CD4-positive, CD25-positive, alpha-beta regulatory T cell (primary cell): ENCODE results near the gene LRRC8D. TPM values are rescaled to one million over a fixed set of nuclear protein-coding genes. Genes with fewer than 3 reads are reported as not detected.

Experiments used
- ATAC-seq, 2 donors: fragments of 150-1000 bp; cut with Tn5 transposase; one replicate each; pipeline ENCODE4 v1.10.0; 2021; ENCODE audit warnings: low read depth in 2 of 2, moderate number of reproducible peaks in 2 of 2, moderate library complexity in 1 of 2
- DNase-seq, 3 donors: peaks; one replicate each; pipeline versions ENCODE4 v3.0.0 to v3.0.0-alpha.2; 2012 to 2022; ENCODE audit warnings: mixed read lengths in 1 of 3
- H3K27ac ChIP-seq: one replicate; pipeline ENCODE4 v1.7.0; 2013; ENCODE audit warnings: mild to moderate bottlenecking, low read length; ENCODE audit not compliant: insufficient read depth, poor library complexity, severe bottlenecking
- H3K27me3 ChIP-seq: one replicate; pipeline ENCODE4 v1.7.0; 2013; ENCODE audit warnings: low read length; ENCODE audit not compliant: control insufficient read depth, insufficient read depth
- H3K36me3 ChIP-seq: one replicate; pipeline ENCODE4 v1.7.0; 2013; ENCODE audit warnings: mild to moderate bottlenecking, low read length, moderate library complexity; ENCODE audit not compliant: control insufficient read depth, insufficient read depth
- H3K4me1 ChIP-seq: 2 replicates; pipeline ENCODE4 v1.7.0; 2013; ENCODE audit warnings: mild to moderate bottlenecking, low read length; ENCODE audit not compliant: insufficient read depth, control insufficient read depth, poor library complexity, severe bottlenecking
- H3K4me3 ChIP-seq: one replicate; pipeline ENCODE4 v1.7.0; 2013; ENCODE audit warnings: low read depth, mild to moderate bottlenecking, low read length, moderate library complexity
- H3K9me3 ChIP-seq, 2 experiments: 1 replicate in 1 of 2; 2 replicates in 1 of 2; pipeline ENCODE4 v1.7.0; 2013; ENCODE audit warnings: low read length in 2 of 2, mild to moderate bottlenecking in 1 of 2, moderate library complexity in 1 of 2; ENCODE audit not compliant: control insufficient read depth in 2 of 2
- H3K27ac Mint-ChIP-seq, 3 donors: one replicate each; pipeline ENCODE4 v1.8.0; 2020 to 2022; ENCODE audit warnings: mild to moderate bottlenecking in 3 of 3, mixed read lengths in 3 of 3, moderate library complexity in 2 of 3
- H3K27me3 Mint-ChIP-seq: one replicate; pipeline ENCODE4 v1.8.0; 2022; ENCODE audit warnings: mild to moderate bottlenecking, mixed read lengths
- H3K36me3 Mint-ChIP-seq: one replicate; pipeline ENCODE4 v1.8.0; 2020; ENCODE audit warnings: mixed read lengths
- H3K4me1 Mint-ChIP-seq, 4 donors: one replicate each; pipeline ENCODE4 v1.8.0; 2020 to 2022; ENCODE audit warnings: mixed read lengths in 4 of 4, mild to moderate bottlenecking in 1 of 4
- H3K4me3 Mint-ChIP-seq, 4 donors: one replicate each; pipeline ENCODE4 v1.8.0; 2020 to 2022; ENCODE audit warnings: mild to moderate bottlenecking in 4 of 4, mixed read lengths in 4 of 4, moderate library complexity in 3 of 4
- H3K9me3 Mint-ChIP-seq, 7 donors: one replicate each; pipeline ENCODE4 v1.8.0; 2020 to 2022; ENCODE audit warnings: mixed read lengths in 7 of 7, mild to moderate bottlenecking in 3 of 7, moderate library complexity in 2 of 7
- polyA plus RNA-seq, 4 donors: library from polyadenylated mRNA; unstranded; fragments of 300-500 nt; fragmentation: Illumina TruSeq; gene quantifications; one replicate each; pipeline ENCODE4 v1.2.3, GENCODE V29; 2021
- total RNA-seq: library from RNA; stranded (reverse); gene quantifications from one replicate; pipeline ENCODE4 v1.2.3, GENCODE V29; 2022

The LRRC8D gene
- total and polyA plus RNA-seq, 5 donors from 2014 or later, result 23.6 to 69.0 (median 54.5) TPM

GRCh38 chr1:89904219-89904980 is 83.6 kb downstream of the LRRC8D start:
- no peaks in the 10 kb centered on the region for H3K27me3 Mint-ChIP-seq
- H3K27ac Mint-ChIP-seq, result no peak overlapping the region
- no peaks in the 10 kb centered on the region for H3K9me3 Mint-ChIP-seq
- DNase-seq (no peak), ATAC-seq (no peak)
- Histone ChIP-seq H3K4me1 (no peaks in the 10 kb centered on the region), H3K9me3 (no peaks in the 10 kb centered on the region), H3K4me3 (no peak overlapping the region), H3K27me3 (no peaks in the 10 kb centered on the region), H3K27ac (no peak overlapping the region), H3K36me3 (peaks cover 2% of the 10 kb centered on the region)
- no peak overlapping the region for H3K4me3 Mint-ChIP-seq
- H3K36me3 Mint-ChIP-seq, result peaks cover 29% of the 10 kb centered on the region
- H3K4me1 Mint-ChIP-seq, result peaks cover 22 to 78% (median 48%) of the 10 kb centered on the region in 4 donors

DNA sequence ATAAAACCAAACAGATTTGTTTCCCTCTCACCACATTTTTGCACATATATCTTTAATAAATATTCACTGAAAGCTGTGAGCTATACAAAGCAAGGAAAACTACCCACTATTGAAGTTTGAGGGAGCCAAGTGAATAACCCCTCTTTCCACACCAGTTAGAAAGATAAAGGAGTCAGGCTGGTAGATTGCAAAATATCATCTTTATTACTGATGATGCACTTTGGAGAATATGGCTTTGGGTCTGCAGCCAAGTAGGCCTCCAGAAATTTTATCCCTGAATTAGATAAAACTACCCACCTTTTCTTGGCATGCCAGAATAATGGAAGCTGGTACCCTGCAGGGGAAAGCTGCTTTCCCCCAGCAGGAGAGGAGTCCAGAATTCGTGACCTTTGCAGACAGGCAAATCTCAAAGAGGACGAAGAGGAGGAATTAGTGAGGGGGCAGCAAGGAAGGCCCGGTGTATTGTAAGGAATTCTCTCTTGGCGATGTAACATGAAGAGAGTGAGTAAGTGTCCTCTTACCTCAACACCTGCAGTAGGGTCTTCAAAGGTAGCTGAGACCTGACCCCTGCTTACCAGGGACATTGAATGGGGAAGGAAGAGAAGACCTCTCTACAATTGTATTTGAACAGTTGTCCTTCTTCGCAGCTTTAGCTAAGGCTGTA is 84.7 kb downstream of the LRRC8D start:
- Mint-ChIP-seq H3K9me3 (no peaks in the 10 kb centered on the region), H3K27ac (peak overlapping the region in 1 of 3 donors; percentile 54), H3K4me3 (no peak overlapping the region), H3K4me1 (peaks cover 16 to 72% (median 46%) of the 10 kb centered on the region in 4 donors), H3K27me3 (no peaks in the 10 kb centered on the region), H3K36me3 (peaks cover 24% of the 10 kb centered on the region)
- peaks cover 2% of the 10 kb centered on the region for H3K36me3 ChIP-seq
- H3K9me3 ChIP-seq, result no peaks in the 10 kb centered on the region
- no peak for ATAC-seq
- no peaks in the 10 kb centered on the region for H3K27me3 ChIP-seq
- no peak overlapping the region for H3K4me3 ChIP-seq
- H3K27ac ChIP-seq, result no peak overlapping the region
- no peaks in the 10 kb centered on the region for H3K4me1 ChIP-seq
- DNase-seq, result no peak

GRCh38 chr1:89906088-89906487 is 85.3 kb downstream of the LRRC8D start:
- Mint-ChIP-seq H3K36me3 (peaks cover 24% of the 10 kb centered on the region), H3K9me3 (no peaks in the 10 kb centered on the region)
- H3K4me3 ChIP-seq, result no peak overlapping the region

GRCh38 chr1:89907727-89908212 is 86.9 kb downstream of the LRRC8D start:
- Histone ChIP-seq H3K9me3 (no peaks in the 10 kb centered on the region), H3K4me3 (no peak overlapping the region), H3K4me1 (no peaks in the 10 kb centered on the region), H3K36me3 (peaks cover 2% of the 10 kb centered on the region), H3K27me3 (no peaks in the 10 kb centered on the region), H3K27ac (no peak overlapping the region)
- H3K4me3 Mint-ChIP-seq, result no peak overlapping the region
- peaks cover 27% of the 10 kb centered on the region for H3K36me3 Mint-ChIP-seq
- DNase-seq (no peak), ATAC-seq (no peak)
- peak overlapping the region; percentile 54 to 95 (median 78) for H3K27ac Mint-ChIP-seq
- no peaks in the 10 kb centered on the region for H3K27me3 Mint-ChIP-seq
- H3K9me3 Mint-ChIP-seq, result no peaks in the 10 kb centered on the region
- peaks cover 18 to 70% (median 51%) of the 10 kb centered on the region in 4 donors for H3K4me1 Mint-ChIP-seq

More at GRCh38 chr1:89906088-89906487, 85.3 kb downstream of the LRRC8D start:
- Mint-ChIP-seq H3K4me1 (peaks cover 16 to 72% (median 48%) of the 10 kb centered on the region in 4 donors), H3K4me3 (no peak overlapping the region), H3K27ac (peak overlapping the region in 1 of 3 donors; percentile 54), H3K27me3 (no peaks in the 10 kb centered on the region)
- H3K36me3 ChIP-seq, result peaks cover 2% of the 10 kb centered on the region
- H3K4me1 ChIP-seq, result no peaks in the 10 kb centered on the region
- H3K9me3 ChIP-seq, result no peaks in the 10 kb centered on the region
- H3K27me3 ChIP-seq, result no peaks in the 10 kb centered on the region
- ATAC-seq, result no peak
- DNase-seq, result no peak
- H3K27ac ChIP-seq, result no peak overlapping the region

- H3K9me3 ChIP-seq, result no peaks in the 10 kb centered on the region
- no peak overlapping the region for H3K27ac ChIP-seq
- ATAC-seq (no peak), DNase-seq (no peak)
- no peaks in the 10 kb centered on the region for H3K27me3 ChIP-seq
- H3K36me3 ChIP-seq, result peaks cover 2% of the 10 kb centered on the region
- Mint-ChIP-seq H3K27me3 (no peaks in the 10 kb centered on the region), H3K4me3 (no peak overlapping the region), H3K9me3 (no peaks in the 10 kb centered on the region), H3K36me3 (peaks cover 31% of the 10 kb centered on the region), H3K4me1 (peaks cover 23 to 70% (median 52%) of the 10 kb centered on the region in 4 donors), H3K27ac (peak overlapping the region in 1 of 3 donors; percentile 76)
- H3K4me1 ChIP-seq, result no peaks in the 10 kb centered on the region
- no peak overlapping the region for H3K4me3 ChIP-seq
Observed at GRCh38 chr1:89908273-89908671, 87.4 kb downstream of the LRRC8D start.

GRCh38 chr1:89908672-89909436 is 88.0 kb downstream of the LRRC8D start:
- peaks cover 23 to 69% (median 51%) of the 10 kb centered on the region in 4 donors for H3K4me1 Mint-ChIP-seq
- Histone ChIP-seq H3K27ac (no peak overlapping the region), H3K4me1 (no peaks in the 10 kb centered on the region), H3K27me3 (no peaks in the 10 kb centered on the region), H3K9me3 (no peaks in the 10 kb centered on the region), H3K4me3 (no peak overlapping the region), H3K36me3 (peaks cover 2% of the 10 kb centered on the region)
- peaks cover 31% of the 10 kb centered on the region for H3K36me3 Mint-ChIP-seq
- no peaks in the 10 kb centered on the region for H3K9me3 Mint-ChIP-seq
- peak overlapping the region; percentile 38 to 76 (median 41) for H3K27ac Mint-ChIP-seq
- DNase-seq (no peak), ATAC-seq (no peak)
- no peak overlapping the region for H3K4me3 Mint-ChIP-seq
- H3K27me3 Mint-ChIP-seq, result no peaks in the 10 kb centered on the region

DNA sequence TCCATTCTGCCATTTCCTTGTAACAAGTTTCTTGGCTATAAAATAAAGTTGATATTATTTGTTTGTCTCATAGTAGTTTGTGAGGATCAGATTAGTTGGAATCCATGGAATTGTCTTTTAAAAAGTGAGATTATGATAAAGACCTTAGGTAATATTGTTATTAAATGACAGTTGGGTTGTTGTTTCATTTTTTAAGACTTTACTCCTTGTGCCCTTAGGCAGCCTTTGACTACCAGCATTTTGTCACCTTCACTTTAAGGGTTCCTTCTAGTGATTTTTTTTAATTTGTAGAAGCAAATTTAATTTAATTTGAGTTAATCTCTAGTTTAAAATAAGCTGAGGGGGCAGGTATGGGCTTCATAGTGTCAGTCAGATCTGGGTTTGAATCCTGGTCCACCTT is 89.4 kb downstream of the LRRC8D start:
- peaks cover 23 to 61% (median 48%) of the 10 kb centered on the region in 4 donors for H3K4me1 Mint-ChIP-seq
- ATAC-seq, result no peak
- H3K27me3 Mint-ChIP-seq, result no peaks in the 10 kb centered on the region
- H3K4me1 ChIP-seq, result no peaks in the 10 kb centered on the region
- no peak overlapping the region for H3K27ac ChIP-seq
- H3K27ac Mint-ChIP-seq, result no peak overlapping the region
- peaks cover 23% of the 10 kb centered on the region for H3K36me3 Mint-ChIP-seq
- H3K4me3 Mint-ChIP-seq, result no peak overlapping the region
- H3K36me3 ChIP-seq, result peaks cover 2% of the 10 kb centered on the region
- H3K9me3 Mint-ChIP-seq, result no peaks in the 10 kb centered on the region
- H3K9me3 ChIP-seq, result no peaks in the 10 kb centered on the region
- H3K27me3 ChIP-seq, result no peaks in the 10 kb centered on the region
- no peak overlapping the region for H3K4me3 ChIP-seq
- no peak for DNase-seq
